Skin epidermis (tissue), 12 donors: ENCODE measurements around the gene SUCLG1.
"Not testable (repeated sequence)": the region's sequence is repeated elsewhere in the genome, so short reads cannot be mapped to it uniquely, and the experiment has no call there.

Experiments
- H3K27ac ChIP-seq, 21 experiments: fragments of 200-600 bp; sonication (generic) in 11 of 21; one replicate each; pipeline ENCODE4 v1.5.0; 2020; ENCODE audit warnings: mild to moderate bottlenecking in 3 of 21, inconsistent platforms in 2 of 21, moderate library complexity in 2 of 21
- H3K4me3 ChIP-seq, 7 experiments: fragments of 200-600 bp; sonication (generic) in 2 of 7; one replicate each; pipeline ENCODE4 v1.5.0; 2020; ENCODE audit warnings: inconsistent platforms in 2 of 7, mild to moderate bottlenecking in 2 of 7, moderate library complexity in 1 of 7

Gene SUCLG1

GRCh38 chr2:84427235-84428138 is 31.6 kb downstream of the SUCLG1 start:
- Histone ChIP-seq H3K27ac (no peak overlapping the region), H3K4me3 (no peak overlapping the region)

GRCh38 chr2:84425310-84425709 is 33.8 kb downstream of the SUCLG1 start:
- no peak overlapping the region for H3K4me3 ChIP-seq

GRCh38 chr2:84424152-84424551 is 34.9 kb downstream of the SUCLG1 start:
- Histone ChIP-seq H3K27ac (no peak overlapping the region), H3K4me3 (no peak overlapping the region)

More at GRCh38 chr2:84425310-84425709, 33.8 kb downstream of the SUCLG1 start:
- H3K27ac ChIP-seq, result no peak overlapping the region

GRCh38 chr2:84421791-84422190 is 37.3 kb downstream of the SUCLG1 start:
- Histone ChIP-seq H3K4me3 (no peak overlapping the region), H3K27ac (no peak overlapping the region)

- Histone ChIP-seq H3K4me3 (no peak overlapping the region), H3K27ac (no peak overlapping the region)
These were observed 37.9 kb downstream of the SUCLG1 start for GRCh38 chr2:84421197-84421596.

GRCh38 chr2:84417453-84418145 is 41.5 kb downstream of the SUCLG1 start:
- H3K4me3 ChIP-seq, result no peak overlapping the region
- H3K27ac ChIP-seq, result no peak overlapping the region

- H3K27ac ChIP-seq, result no peak overlapping the region
- no peak overlapping the region for H3K4me3 ChIP-seq
These were observed 49.5 kb downstream of the SUCLG1 start for GRCh38 chr2:84409531-84409930.

GRCh38 chr2:84402111-84402510 is 57.0 kb downstream of the SUCLG1 start:
- not testable (repeated sequence) for H3K27ac ChIP-seq, H3K4me3 ChIP-seq

GRCh38 chr2:84399839-84400238 is 59.2 kb downstream of the SUCLG1 start:
- H3K27ac ChIP-seq, H3K4me3 ChIP-seq: not testable (repeated sequence)

GRCh38 chr2:84395820-84396219 is 63.3 kb downstream of the SUCLG1 start:
- Histone ChIP-seq H3K27ac (no peak overlapping the region), H3K4me3 (no peak overlapping the region)

GRCh38 chr2:84394628-84395027 is 64.5 kb downstream of the SUCLG1 start:
- Histone ChIP-seq H3K27ac (no peak overlapping the region), H3K4me3 (no peak overlapping the region)

GRCh38 chr2:84393829-84394228 is 65.3 kb downstream of the SUCLG1 start:
- no peak overlapping the region for H3K4me3 ChIP-seq
- no peak overlapping the region for H3K27ac ChIP-seq

GRCh38 chr2:84389794-84390193 is 69.3 kb downstream of the SUCLG1 start:
- Histone ChIP-seq H3K4me3 (no peak overlapping the region), H3K27ac (no peak overlapping the region)

- Histone ChIP-seq H3K4me3 (no peak overlapping the region), H3K27ac (no peak overlapping the region)
These were observed 70.1 kb downstream of the SUCLG1 start for GRCh38 chr2:84388921-84389490.

- no peak overlapping the region for H3K4me3 ChIP-seq
- H3K27ac ChIP-seq, result no peak overlapping the region
These were observed 70.9 kb downstream of the SUCLG1 start for GRCh38 chr2:84388133-84388532.

GRCh38 chr2:84386336-84387040 is 72.6 kb downstream of the SUCLG1 start:
- Histone ChIP-seq H3K4me3 (no peak overlapping the region), H3K27ac (no peak overlapping the region)

GRCh38 chr2:84383271-84383670 is 75.8 kb downstream of the SUCLG1 start:
- Histone ChIP-seq H3K4me3 (no peak overlapping the region), H3K27ac (no peak overlapping the region)

- Histone ChIP-seq H3K27ac (no peak overlapping the region), H3K4me3 (no peak overlapping the region)
These were observed 78.2 kb downstream of the SUCLG1 start for GRCh38 chr2:84380875-84381274.

GRCh38 chr2:84378960-84379359 is 80.1 kb downstream of the SUCLG1 start:
- Histone ChIP-seq H3K27ac (no peak overlapping the region), H3K4me3 (no peak overlapping the region)

GRCh38 chr2:84375020-84375419 is 84.1 kb downstream of the SUCLG1 start:
- no peak overlapping the region for H3K27ac ChIP-seq
- no peak overlapping the region for H3K4me3 ChIP-seq
